Trophoblast cell (in vitro differentiated cells and primary cell): ENCODE results near the gene ULK1.
A peak's percentile ranks its signal among the peaks of the same experiment; 100 is the strongest.

ENCODE experiments used
- DNase-seq, 2 donors: peaks; one replicate each; pipeline ENCODE4 v3.0.0-alpha.2; 2016
- H2AFZ ChIP-seq: 2 replicates; pipeline ENCODE4 v1.6.1; 2013; ENCODE audit warnings: low read length, moderate library complexity, mild to moderate bottlenecking; ENCODE audit not compliant: insufficient read depth, poor library complexity
- H2AK5ac ChIP-seq: 2 replicates; pipeline ENCODE4 v1.6.1; 2013; ENCODE audit warnings: mild to moderate bottlenecking, low read length
- H2BK120ac ChIP-seq: 2 replicates; pipeline ENCODE4 v1.6.1; 2013; ENCODE audit warnings: low read length, mild to moderate bottlenecking, moderate library complexity; ENCODE audit not compliant: insufficient read depth, poor library complexity
- H2BK12ac ChIP-seq: 2 replicates; pipeline ENCODE4 v1.6.1; 2013; ENCODE audit warnings: mild to moderate bottlenecking, low read length, moderate library complexity
- H2BK5ac ChIP-seq: 2 replicates; pipeline ENCODE4 v1.6.1; 2013; ENCODE audit warnings: low read length, low read depth, moderate library complexity, mild to moderate bottlenecking; ENCODE audit not compliant: poor library complexity
- H3K14ac ChIP-seq: 2 replicates; pipeline ENCODE4 v1.6.1; 2013; ENCODE audit warnings: mild to moderate bottlenecking, low read length
- H3K18ac ChIP-seq: 2 replicates; pipeline ENCODE4 v1.6.1; 2013; ENCODE audit warnings: mild to moderate bottlenecking, low read length
- H3K23ac ChIP-seq: 2 replicates; pipeline ENCODE4 v1.6.1; 2013; ENCODE audit warnings: low read length
- H3K27ac ChIP-seq: 2 replicates; pipeline ENCODE4 v1.5.1; 2013; ENCODE audit warnings: low read depth, mild to moderate bottlenecking, inconsistent platforms, low read length, moderate library complexity
- H3K27me3 ChIP-seq: 2 replicates; pipeline ENCODE4 v1.6.1; 2013; ENCODE audit warnings: inconsistent platforms, mild to moderate bottlenecking, low read length, moderate library complexity; ENCODE audit not compliant: insufficient read depth
- H3K36me3 ChIP-seq, 2 experiments: 1 replicate in 1 of 2; 2 replicates in 1 of 2; pipeline ENCODE4 v1.6.1; 2013; ENCODE audit warnings: low read length in 2 of 2, mild to moderate bottlenecking in 2 of 2, moderate library complexity in 1 of 2; ENCODE audit not compliant: insufficient read depth in 2 of 2, control insufficient read depth in 1 of 2
- H3K4ac ChIP-seq: 2 replicates; pipeline ENCODE4 v1.6.1; 2013; ENCODE audit warnings: low read depth, mild to moderate bottlenecking, low read length, moderate library complexity
- H3K4me1 ChIP-seq, 2 experiments: 1 replicate in 1 of 2; 2 replicates in 1 of 2; pipeline ENCODE4 v1.6.1; 2013; ENCODE audit warnings: low read length in 2 of 2, mild to moderate bottlenecking in 2 of 2, moderate library complexity in 1 of 2; ENCODE audit not compliant: insufficient read depth in 2 of 2, control insufficient read depth in 1 of 2
- H3K4me2 ChIP-seq: 2 replicates; pipeline ENCODE4 v1.6.1; 2013; ENCODE audit warnings: inconsistent platforms, mild to moderate bottlenecking, low read length, moderate library complexity
- H3K4me3 ChIP-seq: 2 replicates; pipeline ENCODE4 v1.5.1; 2013; ENCODE audit warnings: mild to moderate bottlenecking, low read depth, low read length, inconsistent platforms
- H3K79me1 ChIP-seq: one replicate; pipeline ENCODE4 v1.6.1; 2013; ENCODE audit warnings: low read length
- H3K79me2 ChIP-seq: 2 replicates; pipeline ENCODE4 v1.6.1; 2013; ENCODE audit warnings: low read length, mild to moderate bottlenecking; ENCODE audit not compliant: control insufficient read depth, insufficient read depth, poor library complexity
- H3K9ac ChIP-seq: 2 replicates; pipeline ENCODE4 v1.6.1; 2013; ENCODE audit warnings: mild to moderate bottlenecking, low read length
- H3K9me3 ChIP-seq: 2 replicates; pipeline ENCODE4 v1.6.1; 2013; ENCODE audit warnings: low read depth, mild to moderate bottlenecking, control low read depth, inconsistent platforms, low read length; ENCODE audit not compliant: insufficient read depth
- H4K12ac ChIP-seq: 2 replicates; pipeline ENCODE4 v1.6.1; 2013; ENCODE audit warnings: low read depth, mild to moderate bottlenecking, low read length, moderate library complexity
- H4K8ac ChIP-seq: 2 replicates; pipeline ENCODE4 v1.6.1; 2013; ENCODE audit warnings: low read depth, mild to moderate bottlenecking, low read length, moderate library complexity
- H4K91ac ChIP-seq: one replicate; pipeline ENCODE4 v1.6.1; 2013; ENCODE audit warnings: low read depth, mild to moderate bottlenecking, low read length, moderate library complexity
- WGBS: extraction: QIAGEN DNeasy Blood & Tissue Kit; methylation state at CpG from one replicate; pipeline ENCODE4 v1.1.7; 2013; ENCODE audit warnings: missing lambda C conversion rate; ENCODE audit not compliant: insufficient read length, insufficient coverage; ENCODE audit errors: extremely low coverage; 5-methylcytosine and 5-hydroxymethylcytosine counted together

The ULK1 gene

GRCh38 chr12:131895640-131896079 lies 1.2 kb downstream of the ULK1 start:
- H3K9me3 ChIP-seq = no peaks in the 10 kb centered on the region

GRCh38 chr12:131896080-131896810 lies 1.8 kb downstream of the ULK1 start:
- Histone ChIP-seq H3K23ac (no peak overlapping the region), H3K36me3 (peaks cover 15 to 22% of the 10 kb centered on the region in 2 experiments), H3K18ac (peak overlapping the region; percentile 91), H4K8ac (peak overlapping the region; percentile 79), H3K4me3 (peak overlapping the region; percentile 79), H2AK5ac (peak overlapping the region; percentile 69), H3K9ac (peak overlapping the region; percentile 14), H4K12ac (peak overlapping the region; percentile 1), H4K91ac (peak overlapping the region; percentile 7), H3K9me3 (no peaks in the 10 kb centered on the region), H3K14ac (peak overlapping the region; percentile 81), H2BK120ac (peak overlapping the region; percentile 49), H3K27me3 (no peaks in the 10 kb centered on the region), H2BK12ac (peak overlapping the region; percentile 39), H2AFZ (peak overlapping the region; percentile 72), H3K4me1 (peaks cover 17 to 23% of the 10 kb centered on the region in 2 experiments), H3K4me2 (peak overlapping the region; percentile 77), H3K27ac (peak overlapping the region; percentile 48), H3K79me1 (peaks cover 15% of the 10 kb centered on the region), H2BK5ac (peak overlapping the region; percentile 35), H3K79me2 (peaks cover 23% of the 10 kb centered on the region), H3K4ac (peak overlapping the region; percentile 24)
- WGBS = no CpG with 5 or more reads among the region's 39 CpGs
- peak; percentile 82 to 83 for DNase-seq

More at GRCh38 chr12:131895640-131896079, 1.2 kb downstream of the ULK1 start:
- DNase-seq = no peak
- H3K14ac ChIP-seq = peak overlapping the region; percentile 6
- peaks cover 23% of the 10 kb centered on the region for H3K79me2 ChIP-seq
- peak overlapping the region; percentile 47 for H2BK5ac ChIP-seq
- H3K9ac ChIP-seq = peak overlapping the region; percentile 81
- peak overlapping the region; percentile 69 for H3K18ac ChIP-seq
- peak overlapping the region; percentile 79 for H3K4me3 ChIP-seq
- no peak overlapping the region for H2AK5ac ChIP-seq
- H2BK120ac ChIP-seq = peak overlapping the region; percentile 61
- peak overlapping the region; percentile 5 for H3K4ac ChIP-seq
- H2BK12ac ChIP-seq = no peak overlapping the region
- no peak overlapping the region for H4K12ac ChIP-seq
- peak overlapping the region; percentile 50 for H3K27ac ChIP-seq
- H3K36me3 ChIP-seq = peaks cover 15 to 21% of the 10 kb centered on the region in 2 experiments
- H2AFZ ChIP-seq = no peak overlapping the region
- peak overlapping the region; percentile 5 for H4K8ac ChIP-seq
- WGBS = no CpG with 5 or more reads among the region's 12 CpGs
- H3K79me1 ChIP-seq = peaks cover 15% of the 10 kb centered on the region
- H3K23ac ChIP-seq = no peak overlapping the region
- peaks cover 16 to 23% of the 10 kb centered on the region in 2 experiments for H3K4me1 ChIP-seq
- peak overlapping the region; percentile 39 for H4K91ac ChIP-seq
- no peaks in the 10 kb centered on the region for H3K27me3 ChIP-seq
- peak overlapping the region; percentile 77 for H3K4me2 ChIP-seq

- WGBS = no CpG with 5 or more reads among the region's 14 CpGs
- Histone ChIP-seq H3K27me3 (no peaks in the 10 kb centered on the region), H3K79me2 (peaks cover 26% of the 10 kb centered on the region), H3K23ac (no peak overlapping the region), H3K27ac (peak overlapping the region; percentile 48), H4K12ac (peak overlapping the region; percentile 1), H2BK5ac (no peak overlapping the region), H2BK12ac (no peak overlapping the region), H3K4me2 (peak overlapping the region; percentile 77), H3K79me1 (peaks cover 15% of the 10 kb centered on the region), H3K9ac (no peak overlapping the region), H3K4ac (peak overlapping the region; percentile 24), H3K36me3 (peaks cover 21 to 27% of the 10 kb centered on the region in 2 experiments), H2BK120ac (no peak overlapping the region), H4K91ac (peak overlapping the region; percentile 7), H3K4me1 (peaks cover 17 to 23% of the 10 kb centered on the region in 2 experiments), H2AK5ac (no peak overlapping the region), H2AFZ (peak overlapping the region; percentile 19), H3K14ac (no peak overlapping the region), H4K8ac (peak overlapping the region; percentile 1), H3K4me3 (peak overlapping the region; percentile 71), H3K18ac (peak overlapping the region; percentile 91), H3K9me3 (no peaks in the 10 kb centered on the region)
- no peak for DNase-seq
These were observed 2.4 kb downstream of the ULK1 start for GRCh38 chr12:131896811-131897270.

GRCh38 chr12:131897276-131897675 lies 2.9 kb downstream of the ULK1 start:
- Histone ChIP-seq H3K4ac (peak overlapping the region; percentile 19), H3K9me3 (no peaks in the 10 kb centered on the region), H3K4me3 (no peak overlapping the region), H3K18ac (no peak overlapping the region), H3K79me2 (peaks cover 30% of the 10 kb centered on the region), H3K79me1 (peaks cover 15% of the 10 kb centered on the region), H4K12ac (no peak overlapping the region), H3K27me3 (no peaks in the 10 kb centered on the region), H3K4me2 (no peak overlapping the region), H2AFZ (no peak overlapping the region), H2BK120ac (no peak overlapping the region), H3K23ac (no peak overlapping the region), H3K36me3 (peaks cover 23 to 31% of the 10 kb centered on the region in 2 experiments), H2BK12ac (no peak overlapping the region), H4K91ac (no peak overlapping the region), H3K14ac (no peak overlapping the region), H3K9ac (no peak overlapping the region), H2BK5ac (no peak overlapping the region), H4K8ac (no peak overlapping the region), H2AK5ac (no peak overlapping the region), H3K4me1 (peaks cover 17 to 23% of the 10 kb centered on the region in 2 experiments), H3K27ac (no peak overlapping the region)
- no CpG with 5 or more reads among the region's 18 CpGs for WGBS
- DNase-seq = no peak
